Activated CD8-positive, alpha-beta T cell treated with anti-CD3 and anti-CD28 coated beads, Interleukin-2, amount 10 ng/mL, durations not matched to agents 7 days and 5 days (primary cell): ENCODE results near the gene CSF3. TPM values are rescaled to one million over a fixed set of nuclear protein-coding genes. Genes with fewer than 3 reads are reported as not detected.

ENCODE experiments used
- ATAC-seq: fragments of 150-1000 bp; cut with Tn5 transposase; one replicate; pipeline ENCODE4 v1.10.0; 2021; ENCODE audit warnings: moderate library complexity
- CTCF ChIA-PET: fragments of 350-600 bp; sonication (Branson Sonifier 250); formaldehyde crosslinking; loops from one replicate; lab custom pipeline; 2021; ENCODE audit warnings: antibody characterized with exemption; lab: Charles Lee
- POLR2A ChIA-PET: fragments of 350-600 bp; sonication (Branson Sonifier 250); formaldehyde crosslinking; loops from one replicate; lab custom pipeline; 2021; ENCODE audit warnings: antibody characterized with exemption; lab: Charles Lee
- DNase-seq: peaks from one replicate; pipeline ENCODE4 v3.0.0-alpha.2; 2020
- H3K27ac Mint-ChIP-seq: one replicate; pipeline ENCODE4 v1.8.0; 2021; ENCODE audit warnings: mild to moderate bottlenecking, mixed read lengths
- H3K27me3 Mint-ChIP-seq: one replicate; pipeline ENCODE4 v1.8.0; 2021; ENCODE audit warnings: low read depth, mixed read lengths
- H3K36me3 Mint-ChIP-seq: one replicate; pipeline ENCODE4 v1.8.0; 2021; ENCODE audit warnings: low read depth, mixed read lengths
- H3K4me1 Mint-ChIP-seq: one replicate; pipeline ENCODE4 v1.8.0; 2021; ENCODE audit warnings: low read depth, mixed read lengths
- H3K4me3 Mint-ChIP-seq: one replicate; pipeline ENCODE4 v1.8.0; 2021; ENCODE audit warnings: mild to moderate bottlenecking, mixed read lengths
- H3K9me3 Mint-ChIP-seq: one replicate; pipeline ENCODE4 v1.8.0; 2022; ENCODE audit warnings: mixed read lengths; ENCODE audit not compliant: insufficient read depth
- total RNA-seq, 2 experiments: library from RNA; stranded (reverse); gene quantifications; one replicate each; pipeline ENCODE4 v1.2.3, GENCODE V29; 2021

Gene CSF3
- total RNA-seq, 2 experiments from 2014 or later, result not detected

- Mint-ChIP-seq H3K4me1 (peaks cover 10% of the 10 kb centered on the region), H3K36me3 (peaks cover 15% of the 10 kb centered on the region), H3K9me3 (no peaks in the 10 kb centered on the region), H3K27me3 (no peaks in the 10 kb centered on the region), H3K27ac (no peak overlapping the region), H3K4me3 (no peak overlapping the region)
- POLR2A ChIA-PET, result interaction anchor here (0.7 kb wide), 1 partner anchor 40 kb away, joined by 3 read pairs; no protein-coding TSS in a partner anchor
- no peak for DNase-seq
- no peak for ATAC-seq
- CTCF ChIA-PET, result interaction anchor here (1.4 to 9.8 kb wide), 2 partner anchors 8 to 175 kb away, joined by 3 to 110 read pairs; no protein-coding TSS in a partner anchor
Observed at GRCh38 chr17:40017422-40018080, 2.3 kb downstream of the CSF3 start.

- Mint-ChIP-seq H3K36me3 (peaks cover 15% of the 10 kb centered on the region), H3K4me3 (no peak overlapping the region), H3K4me1 (peaks cover 9% of the 10 kb centered on the region), H3K9me3 (no peaks in the 10 kb centered on the region), H3K27me3 (no peaks in the 10 kb centered on the region), H3K27ac (no peak overlapping the region)
- CTCF ChIA-PET, result interaction anchor here (1.3 to 9.8 kb wide), 2 partner anchors 8 to 95 kb away, joined by 3 to 110 read pairs; no protein-coding TSS in a partner anchor
- POLR2A ChIA-PET, result interaction anchor here (0.7 kb wide), 1 partner anchor 39 kb away, joined by 3 read pairs; no protein-coding TSS in a partner anchor
- no peak for DNase-seq
- ATAC-seq, result no peak
Observed at GRCh38 chr17:40018211-40019121, 3.2 kb downstream of the CSF3 start.

GRCh38 chr17:40019140-40019991 lies 4.1 kb downstream of the CSF3 start:
- H3K9me3 Mint-ChIP-seq, result no peaks in the 10 kb centered on the region
- no peaks in the 10 kb centered on the region for H3K27me3 Mint-ChIP-seq
- no peak overlapping the region for H3K27ac Mint-ChIP-seq
- POLR2A ChIA-PET, result no interaction called here
- peaks cover 3% of the 10 kb centered on the region for H3K4me1 Mint-ChIP-seq
- ATAC-seq (no peak), DNase-seq (no peak)
- CTCF ChIA-PET, result interaction anchor here (1.3 to 9.8 kb wide), 2 partner anchors 7 to 94 kb away, joined by 3 to 110 read pairs; no protein-coding TSS in a partner anchor
- peaks cover 16% of the 10 kb centered on the region for H3K36me3 Mint-ChIP-seq
- no peak overlapping the region for H3K4me3 Mint-ChIP-seq

GRCh38 chr17:40020146-40020545 lies 4.9 kb downstream of the CSF3 start:
- Mint-ChIP-seq H3K9me3 (no peaks in the 10 kb centered on the region), H3K27ac (no peak overlapping the region), H3K36me3 (peaks cover 19% of the 10 kb centered on the region), H3K27me3 (no peaks in the 10 kb centered on the region), H3K4me1 (peaks cover 5% of the 10 kb centered on the region), H3K4me3 (no peak overlapping the region)
- DNase-seq, result no peak
- ChIA-PET POLR2A (no interaction called here), CTCF (no interaction called here)
- no peak for ATAC-seq

GRCh38 chr17:40021451-40021971 lies 6.3 kb downstream of the CSF3 start:
- POLR2A ChIA-PET, result no interaction called here

GRCh38 chr17:40022497-40022896 lies 7.3 kb downstream of the CSF3 start:
- H3K27me3 Mint-ChIP-seq, result no peaks in the 10 kb centered on the region
- POLR2A ChIA-PET, result no interaction called here
- DNase-seq (no peak), ATAC-seq (no peak)
- H3K27ac Mint-ChIP-seq, result no peak overlapping the region
- peaks cover 23% of the 10 kb centered on the region for H3K4me1 Mint-ChIP-seq
- peaks cover 39% of the 10 kb centered on the region for H3K36me3 Mint-ChIP-seq
- no peak overlapping the region for H3K4me3 Mint-ChIP-seq
- H3K9me3 Mint-ChIP-seq, result no peaks in the 10 kb centered on the region
- CTCF ChIA-PET, result interaction anchor here (1.6 kb wide), 1 partner anchor 54 kb away, joined by 4 read pairs; no protein-coding TSS in a partner anchor

More at GRCh38 chr17:40021451-40021971, 6.3 kb downstream of the CSF3 start:
- no peak overlapping the region for H3K4me3 Mint-ChIP-seq
- CTCF ChIA-PET, result interaction anchor here (1.6 kb wide), 2 partner anchors 55 to 147 kb away, joined by 4 read pairs; no protein-coding TSS in a partner anchor
- no peaks in the 10 kb centered on the region for H3K9me3 Mint-ChIP-seq
- H3K27ac Mint-ChIP-seq, result peak overlapping the region; percentile 70
- ATAC-seq, result no peak
- peaks cover 15% of the 10 kb centered on the region for H3K4me1 Mint-ChIP-seq
- no peak for DNase-seq
- no peaks in the 10 kb centered on the region for H3K27me3 Mint-ChIP-seq
- peaks cover 32% of the 10 kb centered on the region for H3K36me3 Mint-ChIP-seq

- H3K27me3 Mint-ChIP-seq, result no peaks in the 10 kb centered on the region
- CTCF ChIA-PET, result interaction anchor here (1.6 kb wide), 1 partner anchor 53 kb away, joined by 4 read pairs; no protein-coding TSS in a partner anchor
- no peak overlapping the region for H3K27ac Mint-ChIP-seq
- no peaks in the 10 kb centered on the region for H3K9me3 Mint-ChIP-seq
- peaks cover 39% of the 10 kb centered on the region for H3K36me3 Mint-ChIP-seq
- H3K4me1 Mint-ChIP-seq, result peaks cover 23% of the 10 kb centered on the region
- no peak for ATAC-seq
- POLR2A ChIA-PET, result no interaction called here
- H3K4me3 Mint-ChIP-seq, result no peak overlapping the region
- no peak for DNase-seq
Observed at GRCh38 chr17:40022961-40023541, 7.8 kb downstream of the CSF3 start.

GRCh38 chr17:40023590-40024292 lies 8.5 kb downstream of the CSF3 start:
- POLR2A ChIA-PET, result no interaction called here

GRCh38 chr17:40024901-40025300 lies 9.7 kb downstream of the CSF3 start:
- Mint-ChIP-seq H3K4me1 (peaks cover 23% of the 10 kb centered on the region), H3K9me3 (no peaks in the 10 kb centered on the region), H3K36me3 (peaks cover 46% of the 10 kb centered on the region), H3K27me3 (no peaks in the 10 kb centered on the region), H3K4me3 (no peak overlapping the region), H3K27ac (no peak overlapping the region)
- POLR2A ChIA-PET, result no interaction called here
- CTCF ChIA-PET, result interaction anchor here (1.0 to 5.0 kb wide), 4 partner anchors 10 to 89 kb away, joined by 3 to 110 read pairs (median 8); partner anchors contain the start of gene CSF3
- no peak for DNase-seq
- ATAC-seq, result no peak

More at GRCh38 chr17:40023590-40024292, 8.5 kb downstream of the CSF3 start:
- H3K27me3 Mint-ChIP-seq, result no peaks in the 10 kb centered on the region
- H3K9me3 Mint-ChIP-seq, result no peaks in the 10 kb centered on the region
- H3K4me3 Mint-ChIP-seq, result no peak overlapping the region
- ATAC-seq, result no peak
- no peak for DNase-seq
- peaks cover 23% of the 10 kb centered on the region for H3K4me1 Mint-ChIP-seq
- CTCF ChIA-PET, result interaction anchor here (2.7 to 5.0 kb wide), 2 partner anchors 9 to 52 kb away, joined by 11 to 110 read pairs; partner anchors contain the start of gene CSF3
- peaks cover 43% of the 10 kb centered on the region for H3K36me3 Mint-ChIP-seq
- H3K27ac Mint-ChIP-seq, result no peak overlapping the region

GRCh38 chr17:40025559-40025958 lies 10.3 kb downstream of the CSF3 start:
- Mint-ChIP-seq H3K27ac (peak overlapping the region; percentile 72), H3K4me3 (no peak overlapping the region)

More at GRCh38 chr17:40025559-40025958, 10.3 kb downstream of the CSF3 start:
- ChIA-PET CTCF (interaction anchor here (1.0 to 5.0 kb wide), 10 partner anchors 11 to 153 kb away, joined by 3 to 110 read pairs (median 5); partner anchors contain the start of gene CSF3), POLR2A (no interaction called here)
- H3K4me1 Mint-ChIP-seq, result peaks cover 23% of the 10 kb centered on the region
- H3K27me3 Mint-ChIP-seq, result no peaks in the 10 kb centered on the region
- ATAC-seq (no peak), DNase-seq (no peak)
- peaks cover 46% of the 10 kb centered on the region for H3K36me3 Mint-ChIP-seq
- H3K9me3 Mint-ChIP-seq, result no peaks in the 10 kb centered on the region
